ENCODE data around the gene TSPAN3. TPM values are rescaled to one million over a fixed set of nuclear protein-coding genes. Genes with fewer than 3 reads are reported as not detected.

Gene TSPAN3
- 100 to 1,000 TPM; 143 to 151 TPM for total RNA-seq
- long read RNA-seq, full-length matches to known transcripts: 277 of 288 reads
- long read RNA-seq, partial matches to known transcripts: 7 of 288 reads
- long read RNA-seq, other reads (novel, unspliced or antisense): 4 of 288 reads

GRCh38 chr15:77070495-77071304, at the start of gene TSPAN3:
TSS of gene TSPAN3 (minus strand) at chr15:77071109. CDS start at chr15:77070954, 155 bp downstream.
- ATAC-seq: peak; percentile 98
- peak; percentile 95 for DNase-seq
- intact Hi-C loops (cut with DNase I): no loop called here

GRCh38 chr15:77120576-77120975, 49.7 kb upstream of the TSPAN3 start:
- DNase-seq (no peak), ATAC-seq (no peak)
- intact Hi-C loops (cut with DNase I): no loop called here

GRCh38 chr15:77119446-77119845, 48.5 kb upstream of the TSPAN3 start:
- intact Hi-C loops (cut with DNase I): loop anchor here (5.0 to 10.0 kb wide), 3 partner anchors 378 to 515 kb away; partner anchors contain the start of gene LINGO1 (in 1 of the 2)
- DNase-seq (no peak), ATAC-seq (no peak)

DNA sequence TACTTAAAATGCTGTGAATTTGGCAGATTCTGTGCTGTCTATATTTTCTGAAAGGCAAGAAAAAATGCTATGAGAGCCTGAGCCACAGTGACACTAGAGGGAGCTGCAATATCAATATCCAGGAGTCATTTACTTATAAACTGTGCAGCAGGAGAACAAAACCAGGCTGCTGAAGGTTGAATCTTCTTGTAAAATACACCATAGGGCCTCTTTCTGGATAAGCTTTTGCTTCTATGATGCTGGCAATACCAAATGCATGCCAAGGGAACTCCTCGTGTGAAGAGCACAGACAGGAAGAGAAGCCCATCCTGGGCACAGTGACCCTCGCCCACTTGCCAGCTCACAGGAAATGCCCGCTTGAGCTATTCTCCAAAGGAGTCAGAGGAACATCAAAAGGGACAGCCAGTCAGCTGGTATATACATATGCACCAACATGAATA, 48.0 kb upstream of the TSPAN3 start:
- ATAC-seq (peak; percentile 68 to 79), DNase-seq (no peak)
- intact Hi-C loops (cut with DNase I): loop anchor here (1.0 to 10.0 kb wide), 4 partner anchors 378 to 516 kb away; partner anchors contain the start of gene LINGO1 (in 1 of the 2)

DNA sequence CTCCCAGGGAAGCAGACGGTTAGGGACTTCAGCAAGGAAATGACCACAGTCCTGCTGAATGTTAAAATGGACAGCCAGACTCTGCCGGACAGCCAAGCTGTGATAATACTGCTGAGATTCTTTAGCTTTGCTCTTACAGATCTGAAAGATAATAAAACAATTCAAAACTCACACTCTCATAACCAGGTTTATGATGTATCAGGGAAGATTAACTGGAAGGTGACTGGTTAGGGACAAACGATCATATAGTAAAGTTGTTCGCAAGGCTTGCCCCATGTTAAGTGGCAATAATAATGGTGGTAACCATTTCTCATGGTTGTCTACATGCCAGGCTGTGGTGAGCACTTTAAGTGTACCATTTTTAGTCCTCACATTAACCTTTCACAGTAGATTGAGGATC, 44.3 kb upstream of the TSPAN3 start:
- DNase-seq (no peak), ATAC-seq (no peak)
- intact Hi-C loops (cut with DNase I): loop anchor here (5.0 to 10.0 kb wide), 3 partner anchors 382 to 520 kb away; partner anchors contain the start of gene LINGO1 (in 1 of the 2)

GRCh38 chr15:77112838-77113504, 42.1 kb upstream of the TSPAN3 start:
- ATAC-seq (peak in 1 of 2 donors; percentile 62), DNase-seq (no peak)
- intact Hi-C loops (cut with DNase I): loop anchor here (10.0 kb wide), 2 partner anchors 432 to 522 kb away; partner anchors contain the start of gene LINGO1 (in 1 of the 2)

- intact Hi-C loops (cut with DNase I): loop anchor here (10.0 kb wide), 2 partner anchors 433 to 523 kb away; partner anchors contain the start of gene LINGO1 (in 1 of the 2)
- ATAC-seq (no peak), DNase-seq (no peak)
These were observed 40.9 kb upstream of the TSPAN3 start for GRCh38 chr15:77111789-77112188.

GRCh38 chr15:77107531-77108355, 36.8 kb upstream of the TSPAN3 start:
- peak; percentile 54 to 55 for ATAC-seq

GRCh38 chr15:77107068-77107467, 36.2 kb upstream of the TSPAN3 start:
- intact Hi-C loops (cut with DNase I): loop anchor here in 1 of 2 donors (5.0 kb wide), 1 partner anchor 310 kb away; no protein-coding TSS in a partner anchor
- peak; percentile 31 for DNase-seq
- ATAC-seq: peak; percentile 80 to 81

More at GRCh38 chr15:77107531-77108355, 36.8 kb upstream of the TSPAN3 start:
- DNase-seq: peak; percentile 46
- intact Hi-C loops (cut with DNase I): loop anchor here in 1 of 2 donors (5.0 kb wide), 1 partner anchor 310 kb away; no protein-coding TSS in a partner anchor

- intact Hi-C loops (cut with DNase I): no loop called here
- DNase-seq: peak; percentile 44
- ATAC-seq: peak; percentile 32 to 80
These were observed 33.2 kb upstream of the TSPAN3 start for GRCh38 chr15:77104155-77104554.

DNA sequence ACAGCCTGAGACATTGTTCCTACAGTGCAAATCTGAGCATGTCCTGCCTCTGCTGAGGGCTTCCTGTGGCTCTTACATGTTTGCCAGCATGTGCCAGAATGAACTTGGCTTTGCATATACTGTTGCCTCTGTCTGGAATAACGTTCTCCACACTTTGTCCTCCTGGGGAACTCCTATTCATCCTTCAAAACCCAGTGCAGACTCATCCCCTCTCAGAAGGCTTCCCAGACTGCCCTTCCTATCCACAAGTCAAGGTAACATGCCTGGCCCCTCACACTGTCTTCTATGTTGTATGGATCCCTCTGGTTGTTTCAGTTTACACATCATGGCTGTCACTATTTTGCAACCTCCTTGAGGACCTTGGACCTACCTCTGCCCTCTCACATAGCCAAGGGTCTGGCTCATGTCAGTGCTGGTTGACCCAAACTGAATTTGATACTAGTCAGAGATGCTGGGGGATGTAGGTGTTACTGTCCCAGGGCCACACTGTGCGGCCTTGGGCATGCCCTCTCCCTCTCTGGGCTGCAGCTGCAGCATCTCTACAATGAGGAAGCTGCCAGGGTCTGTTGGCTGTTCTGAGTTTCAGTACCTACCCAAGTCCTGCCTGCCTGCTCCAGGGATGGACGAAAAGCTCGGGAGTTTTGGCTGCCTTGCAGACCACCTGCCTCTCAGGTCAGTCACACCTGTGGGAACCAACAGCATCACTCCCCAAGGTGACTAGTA, 29.0 kb upstream of the TSPAN3 start:
- intact Hi-C loops (cut with DNase I): no loop called here
- ATAC-seq (no peak), DNase-seq (no peak)

- ATAC-seq (no peak), DNase-seq (no peak)
- intact Hi-C loops (cut with DNase I): no loop called here
These were observed 27.7 kb upstream of the TSPAN3 start for GRCh38 chr15:77098572-77098971.

GRCh38 chr15:77097921-77098320, 27.0 kb upstream of the TSPAN3 start:
- intact Hi-C loops (cut with DNase I): no loop called here
- no peak for DNase-seq
- no peak for ATAC-seq

DNA sequence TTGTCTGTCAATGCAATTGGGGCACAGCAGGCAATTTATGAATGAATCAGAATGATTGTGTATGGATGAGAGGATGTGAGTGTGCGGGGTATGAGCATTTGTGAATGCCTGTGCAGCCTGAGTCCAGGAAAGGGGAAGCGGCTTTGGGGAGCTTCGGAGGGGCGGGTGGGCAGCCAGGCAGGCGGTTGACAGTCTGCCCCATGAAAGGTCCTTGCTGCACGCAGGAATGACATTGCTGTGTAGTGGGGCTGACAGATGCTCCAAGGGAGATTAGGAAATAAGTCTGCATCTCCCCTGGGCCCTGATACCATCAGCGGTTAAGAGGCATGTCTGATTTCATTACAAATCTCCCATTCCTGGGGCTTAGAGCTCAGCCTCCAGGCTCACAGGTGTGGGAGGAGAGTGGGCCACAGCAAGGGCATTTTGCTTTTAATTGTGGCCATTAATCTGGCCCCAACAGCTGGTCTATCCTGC, 26.4 kb upstream of the TSPAN3 start:
- ATAC-seq: no peak
- intact Hi-C loops (cut with DNase I): no loop called here
- no peak for DNase-seq

GRCh38 chr15:77096541-77096940, 25.6 kb upstream of the TSPAN3 start:
- intact Hi-C loops (cut with DNase I): no loop called here
- DNase-seq (no peak), ATAC-seq (no peak)

- ATAC-seq (no peak), DNase-seq (no peak)
- intact Hi-C loops (cut with DNase I): no loop called here
These were observed 25.2 kb upstream of the TSPAN3 start for GRCh38 chr15:77096138-77096537.

- no peak for DNase-seq
- ATAC-seq: no peak
- intact Hi-C loops (cut with DNase I): no loop called here
These were observed 23.6 kb upstream of the TSPAN3 start for GRCh38 chr15:77094397-77095030.
